GM13976 (cell line): ENCODE data around the gene GEMIN8.

Experiments used
- DNase-seq: peaks from one replicate; pipeline ENCODE4 v3.0.0; 2012; ENCODE audit warnings: low spot score
- CTCF ChIP-seq: IDR thresholded peaks from 2 replicates; pipeline ENCODE4 v1.5.1; 2012; ENCODE audit warnings: borderline replicate concordance, mild to moderate bottlenecking; ENCODE audit not compliant: insufficient read depth; ENCODE audit errors: extremely low read depth, missing control alignments, control extremely low read depth
- in situ Hi-C: fragments of 300-500 bp; cut with MboI; formaldehyde crosslinking; loops from one replicate; pipeline ENCODE4 v1.12.0; 2022; ENCODE audit warnings: low sequenced_read_pairs, mixed read lengths, inconsistent platforms; ENCODE audit not compliant: unreplicated experiment

The GEMIN8 gene

GRCh38 chrX:14062524-14062923 is 32.8 kb upstream of the GEMIN8 start:
- TF ChIP-seq CTCF: no peak
- no peak for DNase-seq
- in situ Hi-C loops: no loop called here

GRCh38 chrX:14056206-14056605 is 26.5 kb upstream of the GEMIN8 start:
- no peak for TF ChIP-seq CTCF
- in situ Hi-C loops: no loop called here
- DNase-seq: no peak

GRCh38 chrX:14051416-14051815 is 21.7 kb upstream of the GEMIN8 start:
- no peak for TF ChIP-seq CTCF
- no peak for DNase-seq
- in situ Hi-C loops: no loop called here

- DNase-seq: no peak
- in situ Hi-C loops: no loop called here
- no peak for TF ChIP-seq CTCF
Measured at GRCh38 chrX:14050709-14051108, 21.0 kb upstream of the GEMIN8 start.

GRCh38 chrX:14043209-14043608 is 13.5 kb upstream of the GEMIN8 start:
- TF ChIP-seq CTCF: no peak
- in situ Hi-C loops: no loop called here

GRCh38 chrX:14039344-14039743 is 9.7 kb upstream of the GEMIN8 start:
- in situ Hi-C loops: loop anchor here (10.0 kb wide), 2 partner anchors 145 to 525 kb away; no protein-coding TSS in a partner anchor
- TF ChIP-seq CTCF: peak; percentile 64
- peak; percentile 44 for DNase-seq

More at GRCh38 chrX:14043209-14043608, 13.5 kb upstream of the GEMIN8 start:
- DNase-seq: no peak
